WERI-Rb-1 (cell line): ENCODE data around the gene TCOF1.

ENCODE experiments used
- DNase-seq: peaks from one replicate; pipeline ENCODE4 v3.0.0-alpha.2; 2020
- H3K27ac ChIP-seq: fragments of 250-450 bp; sonication (Bioruptor Pico); 2 replicates; pipeline ENCODE4 v1.5.1; 2020; ENCODE audit warnings: mild to moderate bottlenecking, moderate library complexity
- H3K27me3 ChIP-seq: fragments of 250-450 bp; sonication (Bioruptor Pico); 2 replicates; pipeline ENCODE4 v1.5.1; 2021; ENCODE audit warnings: mild to moderate bottlenecking, low read depth, moderate library complexity; ENCODE audit not compliant: insufficient read depth, severe bottlenecking
- H3K36me3 ChIP-seq: fragments of 250-450 bp; sonication (Bioruptor Pico); 2 replicates; pipeline ENCODE4 v1.5.1; 2020; ENCODE audit warnings: mild to moderate bottlenecking, moderate library complexity
- H3K4me3 ChIP-seq: 2 replicates; pipeline ENCODE4 v1.5.1; 2011; ENCODE audit warnings: low read depth, mild to moderate bottlenecking, control low read depth, low read length
- H3K9me3 ChIP-seq: fragments of 250-450 bp; sonication (Bioruptor Pico); 2 replicates; pipeline ENCODE4 v1.5.1; 2021; ENCODE audit warnings: mild to moderate bottlenecking, moderate library complexity; ENCODE audit not compliant: severe bottlenecking
- CTCF ChIP-seq: IDR thresholded peaks from 2 replicates; pipeline ENCODE4 v1.5.1; 2011; ENCODE audit warnings: low read depth, mild to moderate bottlenecking, control low read depth, inconsistent platforms, low read length

TCOF1 gene

GRCh38 chr5:150347451-150347850 is 10.0 kb upstream of the TCOF1 start:
- TF ChIP-seq CTCF = no peak
- Histone ChIP-seq H3K4me3 (no peak overlapping the region), H3K27me3 (no peaks in the 10 kb centered on the region), H3K27ac (peak overlapping the region; percentile 35), H3K9me3 (no peaks in the 10 kb centered on the region), H3K36me3 (no peaks in the 10 kb centered on the region)
- no peak for DNase-seq

GRCh38 chr5:150349681-150350275 is 7.7 kb upstream of the TCOF1 start:
- no peak overlapping the region for H3K4me3 ChIP-seq
- H3K27me3 ChIP-seq = no peaks in the 10 kb centered on the region
- H3K36me3 ChIP-seq = no peaks in the 10 kb centered on the region
- no peak overlapping the region for H3K27ac ChIP-seq
- TF ChIP-seq CTCF = no peak
- no peaks in the 10 kb centered on the region for H3K9me3 ChIP-seq
- DNase-seq = no peak

- Histone ChIP-seq H3K27me3 (no peaks in the 10 kb centered on the region), H3K27ac (no peak overlapping the region), H3K36me3 (no peaks in the 10 kb centered on the region), H3K9me3 (no peaks in the 10 kb centered on the region), H3K4me3 (no peak overlapping the region)
- peak; percentile 86 for DNase-seq
- TF ChIP-seq CTCF = peak; percentile 80
These were observed 6.8 kb upstream of the TCOF1 start for GRCh38 chr5:150350524-150351344.

- DNase-seq = no peak
- no peak for TF ChIP-seq CTCF
- Histone ChIP-seq H3K4me3 (no peak overlapping the region), H3K27ac (no peak overlapping the region), H3K9me3 (no peaks in the 10 kb centered on the region), H3K27me3 (no peaks in the 10 kb centered on the region), H3K36me3 (no peaks in the 10 kb centered on the region)
These were observed 5.1 kb upstream of the TCOF1 start for GRCh38 chr5:150352244-150353031.

- no peak overlapping the region for H3K4me3 ChIP-seq
- no peak overlapping the region for H3K27ac ChIP-seq
- H3K9me3 ChIP-seq = no peaks in the 10 kb centered on the region
- H3K36me3 ChIP-seq = peaks cover 6% of the 10 kb centered on the region
- DNase-seq = no peak
- TF ChIP-seq CTCF = no peak
- H3K27me3 ChIP-seq = no peaks in the 10 kb centered on the region
These were observed 4.3 kb upstream of the TCOF1 start for GRCh38 chr5:150353032-150353675.
